ENCODE results near the gene NIPAL1.

- TF ChIP-seq CTCF (IDR thresholded peaks at IDR 0.05) (no peak), POLR2A (IDR thresholded peaks at IDR 0.05) (no peak)
Measured at GRCh38 chr4:48033412-48033811, 16.8 kb downstream of the NIPAL1 start.

All from esophagus squamous epithelium (tissue), 4 donors.